IPS-18a (cell line): ENCODE results near the gene TRPM8.

ENCODE experiments used
- H3K27ac ChIP-seq: one replicate; pipeline ENCODE4 v1.5.1; 2013; ENCODE audit warnings: low read length
- H3K27me3 ChIP-seq: one replicate; pipeline ENCODE4 v1.6.1; 2013; ENCODE audit warnings: mild to moderate bottlenecking, low read length; ENCODE audit not compliant: control insufficient read depth, insufficient read depth
- H3K36me3 ChIP-seq: one replicate; pipeline ENCODE4 v1.6.1; 2013; ENCODE audit warnings: low read depth, low read length; ENCODE audit not compliant: control insufficient read depth
- H3K4me1 ChIP-seq: one replicate; pipeline ENCODE4 v1.6.1; 2013; ENCODE audit warnings: low read depth, low read length; ENCODE audit not compliant: control insufficient read depth
- H3K4me3 ChIP-seq: one replicate; pipeline ENCODE4 v1.5.1; 2013; ENCODE audit warnings: low read length
- H3K9ac ChIP-seq: one replicate; pipeline ENCODE4 v1.6.1; 2013; ENCODE audit warnings: mild to moderate bottlenecking, low read length, moderate library complexity
- H3K9me3 ChIP-seq: one replicate; pipeline ENCODE4 v1.6.1; 2013; ENCODE audit warnings: low read depth, low read length; ENCODE audit not compliant: control insufficient read depth

Gene TRPM8

GRCh38 chr2:233938676-233939370, 21.6 kb downstream of the TRPM8 start:
- H3K27ac ChIP-seq = no peak overlapping the region
- H3K9me3 ChIP-seq = no peaks in the 10 kb centered on the region
- H3K27me3 ChIP-seq = no peaks in the 10 kb centered on the region
- no peak overlapping the region for H3K9ac ChIP-seq
- no peak overlapping the region for H3K4me3 ChIP-seq
- H3K4me1 ChIP-seq = no peaks in the 10 kb centered on the region
- H3K36me3 ChIP-seq = no peaks in the 10 kb centered on the region

DNA sequence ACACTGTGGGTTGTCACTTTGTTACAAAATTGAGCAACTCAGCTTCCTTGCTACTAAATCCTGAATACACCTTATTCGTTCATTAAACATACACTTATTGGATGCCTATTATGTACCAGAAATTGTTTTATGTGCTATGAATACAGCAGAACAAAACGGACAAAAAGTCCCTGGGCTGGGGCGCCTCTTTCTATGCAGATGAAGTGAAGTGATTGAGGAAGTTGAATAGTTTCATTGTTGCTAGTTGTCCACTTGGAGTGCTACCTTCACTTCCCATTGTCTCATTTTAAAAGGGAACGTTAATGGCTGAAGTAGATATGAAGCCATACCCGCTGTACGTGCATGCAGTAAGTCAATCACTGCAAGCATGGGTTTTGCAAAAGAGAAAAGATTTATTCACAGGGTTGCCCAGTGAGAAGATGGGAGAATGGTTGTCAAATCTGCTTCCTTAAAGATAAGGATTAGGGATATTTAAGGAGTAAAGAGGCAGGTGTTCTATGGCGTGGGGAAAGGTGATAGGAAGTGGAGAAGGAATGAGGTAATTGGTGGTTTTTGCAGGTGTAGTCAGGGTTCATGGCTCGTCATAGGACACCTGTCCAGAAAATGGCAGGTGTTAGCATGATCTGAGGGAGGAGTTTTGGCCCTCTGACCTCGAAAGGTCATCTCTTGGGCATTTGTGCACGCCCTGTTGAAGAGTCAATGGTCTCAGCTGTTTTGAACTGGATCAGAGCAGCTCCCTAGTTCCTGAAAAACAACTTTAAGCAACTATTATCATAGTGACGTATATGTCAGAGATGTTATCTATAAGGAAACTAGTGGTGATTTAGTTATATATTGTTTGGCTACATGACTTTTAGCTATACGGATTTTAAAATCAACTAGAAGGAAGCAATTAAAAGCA, 23.5 kb downstream of the TRPM8 start:
- H3K36me3 ChIP-seq = no peaks in the 10 kb centered on the region
- no peak overlapping the region for H3K9ac ChIP-seq
- no peaks in the 10 kb centered on the region for H3K9me3 ChIP-seq
- H3K27ac ChIP-seq = no peak overlapping the region
- no peaks in the 10 kb centered on the region for H3K27me3 ChIP-seq
- no peak overlapping the region for H3K4me3 ChIP-seq
- H3K4me1 ChIP-seq = no peaks in the 10 kb centered on the region

- no peaks in the 10 kb centered on the region for H3K27me3 ChIP-seq
- H3K4me3 ChIP-seq = no peak overlapping the region
- H3K9me3 ChIP-seq = no peaks in the 10 kb centered on the region
- H3K36me3 ChIP-seq = no peaks in the 10 kb centered on the region
- no peak overlapping the region for H3K9ac ChIP-seq
- H3K27ac ChIP-seq = no peak overlapping the region
- no peaks in the 10 kb centered on the region for H3K4me1 ChIP-seq
These were observed 25.6 kb downstream of the TRPM8 start for GRCh38 chr2:233942731-233943130.

DNA sequence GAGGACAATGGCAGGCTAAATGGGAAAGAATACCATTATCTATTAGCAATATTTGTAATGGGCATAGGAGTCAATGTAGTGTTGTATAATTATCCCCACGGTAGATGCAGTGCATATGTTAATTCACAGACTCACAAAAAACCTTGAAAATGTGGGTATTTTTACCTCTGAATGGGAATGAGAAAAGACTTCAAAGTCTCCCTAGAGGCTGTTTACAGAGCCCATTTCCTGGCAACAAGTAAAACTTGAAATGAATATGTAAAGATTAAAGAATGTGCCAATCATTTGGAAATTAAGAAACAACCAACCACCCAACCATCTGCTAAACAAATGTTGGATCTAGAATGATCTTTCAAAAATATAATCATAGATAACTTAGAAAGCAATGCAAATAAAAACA, 27.1 kb downstream of the TRPM8 start:
- no peak overlapping the region for H3K4me3 ChIP-seq
- H3K27ac ChIP-seq = no peak overlapping the region
- H3K9me3 ChIP-seq = no peaks in the 10 kb centered on the region
- no peak overlapping the region for H3K9ac ChIP-seq
- H3K27me3 ChIP-seq = no peaks in the 10 kb centered on the region
- H3K4me1 ChIP-seq = no peaks in the 10 kb centered on the region
- H3K36me3 ChIP-seq = no peaks in the 10 kb centered on the region

GRCh38 chr2:233944722-233945121, 27.5 kb downstream of the TRPM8 start:
- H3K36me3 ChIP-seq = no peaks in the 10 kb centered on the region
- H3K9me3 ChIP-seq = no peaks in the 10 kb centered on the region
- H3K27ac ChIP-seq = no peak overlapping the region
- H3K4me3 ChIP-seq = no peak overlapping the region
- H3K9ac ChIP-seq = no peak overlapping the region
- no peaks in the 10 kb centered on the region for H3K27me3 ChIP-seq
- no peaks in the 10 kb centered on the region for H3K4me1 ChIP-seq

- no peaks in the 10 kb centered on the region for H3K36me3 ChIP-seq
- no peak overlapping the region for H3K4me3 ChIP-seq
- H3K9ac ChIP-seq = no peak overlapping the region
- no peaks in the 10 kb centered on the region for H3K4me1 ChIP-seq
- H3K9me3 ChIP-seq = no peaks in the 10 kb centered on the region
- H3K27ac ChIP-seq = no peak overlapping the region
- H3K27me3 ChIP-seq = no peaks in the 10 kb centered on the region
These were observed 28.0 kb downstream of the TRPM8 start for GRCh38 chr2:233945146-233945545.

DNA sequence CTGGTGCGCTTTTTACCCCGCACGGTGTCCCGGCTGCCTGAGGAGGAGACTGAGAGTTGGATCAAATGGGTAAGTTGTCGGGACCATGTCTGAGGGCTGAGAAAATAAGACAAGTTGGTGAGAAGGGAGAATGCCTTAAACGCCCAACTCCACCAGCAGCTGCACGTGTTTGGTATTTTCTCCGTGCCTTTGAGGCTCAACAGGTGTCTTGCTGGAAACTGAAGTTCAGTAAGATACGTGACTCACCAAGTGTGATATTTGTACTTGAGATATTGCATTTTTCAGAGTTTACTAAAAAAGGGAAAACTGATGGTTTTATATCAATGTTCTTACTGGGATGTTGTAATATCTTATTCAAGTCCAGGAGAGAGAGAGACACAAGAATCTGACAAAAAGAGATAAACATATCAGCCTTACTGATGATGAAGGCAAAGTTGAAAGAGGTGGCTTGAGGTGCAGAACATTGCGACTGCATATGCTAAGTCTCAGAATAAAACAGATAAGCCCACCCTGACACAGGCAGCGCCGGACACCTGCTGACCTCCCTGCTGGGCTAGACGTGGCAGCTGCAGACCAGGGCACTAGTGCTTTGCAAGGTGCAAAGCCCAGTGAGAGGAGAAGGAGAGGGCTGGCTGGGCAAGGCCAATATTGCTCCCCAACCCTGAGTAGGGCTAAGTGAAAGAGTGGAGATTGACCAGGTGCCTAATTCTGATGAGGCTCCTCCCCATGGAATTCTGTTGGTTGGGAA, 33.1 kb downstream of the TRPM8 start:
- no peaks in the 10 kb centered on the region for H3K4me1 ChIP-seq
- no peaks in the 10 kb centered on the region for H3K9me3 ChIP-seq
- H3K27me3 ChIP-seq = no peaks in the 10 kb centered on the region
- no peaks in the 10 kb centered on the region for H3K36me3 ChIP-seq
- H3K9ac ChIP-seq = no peak overlapping the region
- H3K27ac ChIP-seq = no peak overlapping the region
- H3K4me3 ChIP-seq = no peak overlapping the region

GRCh38 chr2:233952335-233952734, 35.2 kb downstream of the TRPM8 start:
- Histone ChIP-seq H3K27ac (no peak overlapping the region), H3K9me3 (no peaks in the 10 kb centered on the region), H3K27me3 (no peaks in the 10 kb centered on the region)

GRCh38 chr2:233953087-233953801, 36.1 kb downstream of the TRPM8 start:
- H3K27ac ChIP-seq = no peak overlapping the region
- no peaks in the 10 kb centered on the region for H3K27me3 ChIP-seq
- H3K4me3 ChIP-seq = no peak overlapping the region
- no peaks in the 10 kb centered on the region for H3K4me1 ChIP-seq
- H3K9me3 ChIP-seq = no peaks in the 10 kb centered on the region
- H3K9ac ChIP-seq = no peak overlapping the region
- H3K36me3 ChIP-seq = no peaks in the 10 kb centered on the region

More at GRCh38 chr2:233952335-233952734, 35.2 kb downstream of the TRPM8 start:
- no peak overlapping the region for H3K4me3 ChIP-seq
- H3K9ac ChIP-seq = no peak overlapping the region
- no peaks in the 10 kb centered on the region for H3K4me1 ChIP-seq
- no peaks in the 10 kb centered on the region for H3K36me3 ChIP-seq

GRCh38 chr2:233960203-233960602, 43.0 kb downstream of the TRPM8 start:
- Histone ChIP-seq H3K36me3 (no peaks in the 10 kb centered on the region), H3K4me1 (no peaks in the 10 kb centered on the region), H3K27ac (no peak overlapping the region), H3K9me3 (no peaks in the 10 kb centered on the region), H3K4me3 (no peak overlapping the region), H3K9ac (no peak overlapping the region), H3K27me3 (no peaks in the 10 kb centered on the region)

DNA sequence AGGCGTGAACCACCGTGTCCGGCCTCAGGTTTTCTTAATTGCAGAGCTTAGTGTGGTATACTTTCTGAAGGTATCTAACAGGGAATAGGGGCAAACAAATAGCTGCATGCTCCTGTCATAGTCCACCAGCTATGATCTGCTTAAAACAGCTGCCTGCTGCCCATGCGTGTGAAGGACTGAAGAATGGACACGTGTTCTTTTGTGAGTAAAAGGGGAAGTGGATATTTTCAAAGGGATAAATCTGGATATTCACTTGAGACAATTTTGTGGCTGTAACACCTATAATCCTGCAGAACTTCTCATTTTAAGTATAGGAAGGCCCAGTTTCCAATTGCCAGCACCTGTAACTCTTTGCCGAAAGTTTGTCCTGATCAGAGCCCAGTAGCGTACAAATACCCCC, 44.7 kb downstream of the TRPM8 start:
- Histone ChIP-seq H3K9ac (no peak overlapping the region), H3K4me3 (no peak overlapping the region), H3K4me1 (no peaks in the 10 kb centered on the region), H3K9me3 (no peaks in the 10 kb centered on the region), H3K27ac (no peak overlapping the region), H3K36me3 (no peaks in the 10 kb centered on the region), H3K27me3 (no peaks in the 10 kb centered on the region)
